GM12878 (cell line): ENCODE data around the gene GREM1.

Experiments
- CEBPB ChIP-seq, 2 experiments: fragments of 150-350 bp in 1 of 2; IDR thresholded peaks; 2 replicates each; pipeline ENCODE4 v1.6.1; 2012 to 2014; ENCODE audit warnings: low read depth in 2 of 2, low read length in 2 of 2, borderline replicate concordance in 1 of 2, inconsistent platforms in 1 of 2
- CREB1 ChIP-seq: IDR thresholded peaks from 2 replicates; pipeline ENCODE4 v1.6.1; 2012; ENCODE audit warnings: low read depth, mild to moderate bottlenecking, inconsistent platforms
- CTCF ChIP-seq, 3 experiments: IDR thresholded peaks in 2 of 3; conservative IDR thresholded peaks in 1 of 3; 2 replicates each; pipeline ENCODE4 v1.5.1; 2011; ENCODE audit warnings: low read depth in 3 of 3, low read length in 3 of 3, mild to moderate bottlenecking in 3 of 3, control low read depth in 2 of 3, moderate library complexity in 2 of 3, inconsistent platforms in 1 of 3, mixed read lengths in 1 of 3; ENCODE audit not compliant: control insufficient read depth in 2 of 3, insufficient read depth in 1 of 3; ENCODE audit errors: extremely low read depth in 1 of 3
- MEF2A ChIP-seq: IDR thresholded peaks from 2 replicates; pipeline ENCODE4 v1.6.1; 2011; ENCODE audit warnings: low read depth, mild to moderate bottlenecking, low read length, moderate library complexity; ENCODE audit not compliant: insufficient read depth
- MEF2B ChIP-seq: fragments of 450-650 bp; IDR thresholded peaks from 2 replicates; pipeline ENCODE4 v1.6.1; 2018; ENCODE audit warnings: mild to moderate bottlenecking, moderate library complexity; ENCODE audit not compliant: partially characterized antibody, poor library complexity, severe bottlenecking
- NRF1 ChIP-seq: conservative IDR thresholded peaks from 2 replicates; pipeline ENCODE4 v1.6.1; 2011; ENCODE audit warnings: mild to moderate bottlenecking, low read depth, low read length, improper control_type of control experiment
- POLR2AphosphoS5 ChIP-seq: IDR thresholded peaks from 2 replicates; pipeline ENCODE4 v1.6.1; 2011; ENCODE audit warnings: mild to moderate bottlenecking, low read length, inconsistent platforms
- RFX5 ChIP-seq: IDR thresholded peaks from 2 replicates; pipeline ENCODE4 v1.6.1; 2011; ENCODE audit warnings: low read depth, low read length, improper control_type of control experiment
- SREBF1 ChIP-seq: IDR thresholded peaks from 2 replicates; pipeline ENCODE4 v1.6.1; 2012; ENCODE audit warnings: mild to moderate bottlenecking, low read length
- SUPT20H ChIP-seq: IDR thresholded peaks from 2 replicates; pipeline ENCODE4 v1.6.1; 2011; ENCODE audit warnings: low read depth, mild to moderate bottlenecking, low read length, moderate library complexity, borderline replicate concordance; ENCODE audit not compliant: control insufficient read depth
- TAF1 ChIP-seq: IDR thresholded peaks from 2 replicates; pipeline ENCODE4 v1.6.1; 2011; ENCODE audit warnings: mild to moderate bottlenecking, low read depth, low read length, borderline replicate concordance
- TARDBP ChIP-seq: IDR thresholded peaks from 2 replicates; pipeline ENCODE4 v1.6.1; 2016; ENCODE audit warnings: borderline replicate concordance
- TCF7 ChIP-seq: IDR thresholded peaks from 2 replicates; pipeline ENCODE4 v1.6.1; 2014; ENCODE audit warnings: antibody characterized with exemption, borderline replicate concordance
- USF2 ChIP-seq: IDR thresholded peaks from 2 replicates; pipeline ENCODE4 v1.6.1; 2011; ENCODE audit warnings: low read depth, low read length, improper control_type of control experiment, borderline replicate concordance

- no peak for TF ChIP-seq SREBF1
- no peak for TF ChIP-seq CTCF (IDR thresholded peaks at IDR 0.05 in 2 of 3, conservative IDR thresholded peaks at IDR 0.05 in 1 of 3; ENCODE audit: control insufficient read depth in 2 of 3, extremely low read depth in 1 of 3, insufficient read depth in 1 of 3, low read depth in 3 of 3, low read length in 3 of 3)
- TF ChIP-seq TARDBP: no peak
- TF ChIP-seq TAF1: no peak
- TF ChIP-seq MEF2B: no peak
- no peak for TF ChIP-seq POLR2AphosphoS5
- no peak for TF ChIP-seq TCF7
- TF ChIP-seq MEF2A: no peak
- TF ChIP-seq RFX5: no peak
- TF ChIP-seq CREB1: no peak
- no peak for TF ChIP-seq NRF1
- TF ChIP-seq USF2: no peak
- TF ChIP-seq SUPT20H: no peak
- no peak for TF ChIP-seq CEBPB (IDR thresholded peaks at IDR 0.05; ENCODE audit: borderline replicate concordance in 1 of 2, low read depth in 2 of 2, low read length in 2 of 2)
These were observed 4.3 kb downstream of the GREM1 start for GRCh38 chr15:32722136-32722535.
